ENCODE data around the gene FAM8A1.

GRCh38 chr6:17565399-17565798, 34.7 kb upstream of the FAM8A1 start:
- TF ChIP-seq SPI1 (IDR thresholded peaks at IDR 0.05; ENCODE audit: low read depth, low read length) = no peak
- no peak for TF ChIP-seq POLR2A (IDR thresholded peaks at IDR 0.05; ENCODE audit: low read depth, low read length)
